Measurements from ENCODE around the gene FOCAD. TPM values are rescaled to one million over a fixed set of nuclear protein-coding genes. Genes with fewer than 3 reads are reported as not detected.

The FOCAD gene
- total RNA-seq, 1 experiment from 2014 or later, result 34.9 TPM

DNA sequence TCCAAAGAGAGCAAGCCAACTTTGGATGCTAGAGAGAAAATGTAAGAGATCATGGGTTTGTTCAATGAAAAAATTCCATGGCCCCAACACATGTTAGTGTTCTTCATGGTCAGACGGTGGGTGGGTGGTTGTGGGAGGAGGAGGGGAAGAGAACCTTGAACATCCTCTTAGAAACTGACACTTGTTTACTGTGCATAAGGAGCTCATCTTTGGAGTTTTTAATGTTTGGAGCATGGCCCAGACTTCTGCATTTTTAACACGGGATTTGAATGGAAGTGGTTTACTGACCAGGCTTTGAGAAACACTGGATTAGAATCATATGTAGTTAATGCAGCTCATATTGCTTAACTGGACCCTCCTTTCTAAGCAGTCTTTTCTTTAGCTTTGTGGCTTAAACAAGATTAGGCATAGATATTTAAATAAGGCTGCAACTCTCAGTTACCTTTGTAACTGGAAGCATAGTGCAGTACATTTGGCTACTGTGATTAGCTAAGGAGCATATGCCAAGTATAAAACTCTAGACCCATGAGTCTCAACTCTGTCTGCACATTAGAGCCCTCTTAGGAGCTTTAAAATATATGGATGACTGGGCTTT is 60.1 kb downstream of the FOCAD start:
- Histone ChIP-seq H4K20me1 (ENCODE audit: insufficient read depth, low read depth, low read length) (no peaks in the 10 kb centered on the region), H3K9me2 (replicated peaks; ENCODE audit: insufficient read depth, low read length) (no peaks in the 10 kb centered on the region), H3K4me3 (ENCODE audit: low read length) (no peak overlapping the region), H3K27me3 (ENCODE audit: low read length) (no peaks in the 10 kb centered on the region), H2AFZ (ENCODE audit: low read length) (no peak overlapping the region), H3K27ac (ENCODE audit: low read length) (no peak overlapping the region), H3K36me3 (ENCODE audit: insufficient read depth, low read length) (no peaks in the 10 kb centered on the region), H3K9me3 (ENCODE audit: low read length) (no peaks in the 10 kb centered on the region), H3K4me2 (ENCODE audit: low read depth, low read length, poor library complexity, severe bottlenecking) (no peak overlapping the region), H3K4me1 (ENCODE audit: low read length) (no peaks in the 10 kb centered on the region), H3K9ac (ENCODE audit: low read length) (no peak overlapping the region), H3K79me2 (ENCODE audit: low read length) (no peaks in the 10 kb centered on the region)
- no peak for DNase-seq

DNA sequence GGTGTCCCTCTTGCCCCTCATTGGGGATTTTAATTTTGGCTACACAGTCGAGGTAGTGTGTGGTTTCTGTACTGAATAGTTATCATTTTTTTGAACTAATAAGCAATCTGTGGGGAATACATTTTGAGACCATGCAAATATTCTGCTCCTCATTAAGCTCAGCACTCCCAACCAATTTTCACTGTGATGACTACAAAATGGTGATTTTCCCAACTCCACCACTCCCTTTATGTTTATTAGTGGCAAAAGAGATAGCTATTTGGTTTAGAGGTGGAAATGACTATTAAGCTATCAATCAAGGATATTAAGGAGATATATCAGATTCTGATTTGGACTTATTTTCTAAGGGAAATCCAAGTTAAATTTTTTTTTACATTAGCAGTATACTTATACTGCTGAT is 62.9 kb downstream of the FOCAD start:
- H3K9me2 ChIP-seq (replicated peaks; ENCODE audit: insufficient read depth, low read length), result no peaks in the 10 kb centered on the region
- no peaks in the 10 kb centered on the region for H3K36me3 ChIP-seq (ENCODE audit: insufficient read depth, low read length)
- no peak overlapping the region for H3K27ac ChIP-seq (ENCODE audit: low read length)
- no peaks in the 10 kb centered on the region for H3K27me3 ChIP-seq (ENCODE audit: low read length)
- no peaks in the 10 kb centered on the region for H4K20me1 ChIP-seq (ENCODE audit: insufficient read depth, low read depth, low read length)
- DNase-seq, result no peak
- no peak overlapping the region for H3K4me3 ChIP-seq (ENCODE audit: low read length)
- H2AFZ ChIP-seq (ENCODE audit: low read length), result no peak overlapping the region
- no peak overlapping the region for H3K9ac ChIP-seq (ENCODE audit: low read length)
- H3K79me2 ChIP-seq (ENCODE audit: low read length), result no peaks in the 10 kb centered on the region
- H3K9me3 ChIP-seq (ENCODE audit: low read length), result no peaks in the 10 kb centered on the region
- H3K4me1 ChIP-seq (ENCODE audit: low read length), result peaks cover 4% of the 10 kb centered on the region; the same call in 1 of the 2 replicates
- no peak overlapping the region for H3K4me2 ChIP-seq (ENCODE audit: low read depth, low read length, poor library complexity, severe bottlenecking)

- Histone ChIP-seq H3K79me2 (ENCODE audit: low read length) (no peaks in the 10 kb centered on the region), H3K9me2 (replicated peaks; ENCODE audit: insufficient read depth, low read length) (no peaks in the 10 kb centered on the region), H3K36me3 (ENCODE audit: insufficient read depth, low read length) (no peaks in the 10 kb centered on the region), H3K4me1 (ENCODE audit: low read length) (peaks cover 4% of the 10 kb centered on the region; the same call in 1 of the 2 replicates), H2AFZ (ENCODE audit: low read length) (no peak overlapping the region), H3K4me3 (ENCODE audit: low read length) (no peak overlapping the region), H3K27me3 (ENCODE audit: low read length) (no peaks in the 10 kb centered on the region), H3K9ac (ENCODE audit: low read length) (no peak overlapping the region), H4K20me1 (ENCODE audit: insufficient read depth, low read depth, low read length) (no peaks in the 10 kb centered on the region), H3K4me2 (ENCODE audit: low read depth, low read length, poor library complexity, severe bottlenecking) (no peak overlapping the region), H3K9me3 (ENCODE audit: low read length) (no peaks in the 10 kb centered on the region), H3K27ac (ENCODE audit: low read length) (no peak overlapping the region)
- no peak for DNase-seq
Measured at GRCh38 chr9:20749496-20750198, 65.6 kb downstream of the FOCAD start.

GRCh38 chr9:20753761-20754160 is 69.7 kb downstream of the FOCAD start:
- no peaks in the 10 kb centered on the region for H3K36me3 ChIP-seq (ENCODE audit: insufficient read depth, low read length)
- peaks cover 4% of the 10 kb centered on the region; the same call in 1 of the 2 replicates for H3K4me1 ChIP-seq (ENCODE audit: low read length)
- no peaks in the 10 kb centered on the region for H3K79me2 ChIP-seq (ENCODE audit: low read length)
- H2AFZ ChIP-seq (ENCODE audit: low read length), result no peak overlapping the region
- H3K9ac ChIP-seq (ENCODE audit: low read length), result no peak overlapping the region
- H3K27me3 ChIP-seq (ENCODE audit: low read length), result no peaks in the 10 kb centered on the region
- H3K9me3 ChIP-seq (ENCODE audit: low read length), result no peaks in the 10 kb centered on the region
- no peaks in the 10 kb centered on the region for H3K9me2 ChIP-seq (replicated peaks; ENCODE audit: insufficient read depth, low read length)
- DNase-seq, result no peak
- H3K4me2 ChIP-seq (ENCODE audit: low read depth, low read length, poor library complexity, severe bottlenecking), result no peak overlapping the region
- no peak overlapping the region for H3K4me3 ChIP-seq (ENCODE audit: low read length)
- no peaks in the 10 kb centered on the region for H4K20me1 ChIP-seq (ENCODE audit: insufficient read depth, low read depth, low read length)
- H3K27ac ChIP-seq (ENCODE audit: low read length), result no peak overlapping the region

GRCh38 chr9:20754556-20754955 is 70.5 kb downstream of the FOCAD start:
- no peaks in the 10 kb centered on the region for H3K79me2 ChIP-seq (ENCODE audit: low read length)
- no peaks in the 10 kb centered on the region for H3K9me2 ChIP-seq (replicated peaks; ENCODE audit: insufficient read depth, low read length)
- no peaks in the 10 kb centered on the region for H3K9me3 ChIP-seq (ENCODE audit: low read length)
- H3K4me3 ChIP-seq (ENCODE audit: low read length), result no peak overlapping the region
- H2AFZ ChIP-seq (ENCODE audit: low read length), result no peak overlapping the region
- H3K4me2 ChIP-seq (ENCODE audit: low read depth, low read length, poor library complexity, severe bottlenecking), result no peak overlapping the region
- no peaks in the 10 kb centered on the region for H3K27me3 ChIP-seq (ENCODE audit: low read length)
- H3K4me1 ChIP-seq (ENCODE audit: low read length), result peaks cover 4% of the 10 kb centered on the region; the same call in 1 of the 2 replicates
- H4K20me1 ChIP-seq (ENCODE audit: insufficient read depth, low read depth, low read length), result no peaks in the 10 kb centered on the region
- H3K9ac ChIP-seq (ENCODE audit: low read length), result no peak overlapping the region
- H3K36me3 ChIP-seq (ENCODE audit: insufficient read depth, low read length), result no peaks in the 10 kb centered on the region
- no peak overlapping the region for H3K27ac ChIP-seq (ENCODE audit: low read length)
- DNase-seq, result no peak

- no peaks in the 10 kb centered on the region for H3K9me3 ChIP-seq (ENCODE audit: low read length)
- H3K36me3 ChIP-seq (ENCODE audit: insufficient read depth, low read length), result no peaks in the 10 kb centered on the region
- DNase-seq, result no peak
- H3K27ac ChIP-seq (ENCODE audit: low read length), result no peak overlapping the region
- H3K9ac ChIP-seq (ENCODE audit: low read length), result no peak overlapping the region
- no peaks in the 10 kb centered on the region for H3K27me3 ChIP-seq (ENCODE audit: low read length)
- H3K4me3 ChIP-seq (ENCODE audit: low read length), result no peak overlapping the region
- no peak overlapping the region for H2AFZ ChIP-seq (ENCODE audit: low read length)
- no peaks in the 10 kb centered on the region for H3K9me2 ChIP-seq (replicated peaks; ENCODE audit: insufficient read depth, low read length)
- no peaks in the 10 kb centered on the region for H4K20me1 ChIP-seq (ENCODE audit: insufficient read depth, low read depth, low read length)
- no peaks in the 10 kb centered on the region; the same call in 1 of the 2 replicates for H3K4me1 ChIP-seq (ENCODE audit: low read length)
- no peak overlapping the region for H3K4me2 ChIP-seq (ENCODE audit: low read depth, low read length, poor library complexity, severe bottlenecking)
- no peaks in the 10 kb centered on the region for H3K79me2 ChIP-seq (ENCODE audit: low read length)
Measured at GRCh38 chr9:20760246-20760891, 76.3 kb downstream of the FOCAD start.

- no peak overlapping the region for H3K9ac ChIP-seq (ENCODE audit: low read length)
- H3K36me3 ChIP-seq (ENCODE audit: insufficient read depth, low read length), result no peaks in the 10 kb centered on the region
- no peaks in the 10 kb centered on the region for H3K4me1 ChIP-seq (ENCODE audit: low read length)
- no peaks in the 10 kb centered on the region for H3K9me3 ChIP-seq (ENCODE audit: low read length)
- H3K27ac ChIP-seq (ENCODE audit: low read length), result no peak overlapping the region
- no peaks in the 10 kb centered on the region for H3K27me3 ChIP-seq (ENCODE audit: low read length)
- no peaks in the 10 kb centered on the region for H3K9me2 ChIP-seq (replicated peaks; ENCODE audit: insufficient read depth, low read length)
- no peak overlapping the region for H2AFZ ChIP-seq (ENCODE audit: low read length)
- no peaks in the 10 kb centered on the region for H3K79me2 ChIP-seq (ENCODE audit: low read length)
- no peak overlapping the region for H3K4me3 ChIP-seq (ENCODE audit: low read length)
- no peaks in the 10 kb centered on the region for H4K20me1 ChIP-seq (ENCODE audit: insufficient read depth, low read depth, low read length)
- no peak overlapping the region for H3K4me2 ChIP-seq (ENCODE audit: low read depth, low read length, poor library complexity, severe bottlenecking)
- DNase-seq, result no peak
Measured at GRCh38 chr9:20770947-20771346, 86.9 kb downstream of the FOCAD start.

GRCh38 chr9:20771729-20772128 is 87.7 kb downstream of the FOCAD start:
- H3K27me3 ChIP-seq (ENCODE audit: low read length), result no peaks in the 10 kb centered on the region
- H3K36me3 ChIP-seq (ENCODE audit: insufficient read depth, low read length), result no peaks in the 10 kb centered on the region
- no peak overlapping the region for H3K4me2 ChIP-seq (ENCODE audit: low read depth, low read length, poor library complexity, severe bottlenecking)
- H3K9ac ChIP-seq (ENCODE audit: low read length), result no peak overlapping the region
- H3K4me3 ChIP-seq (ENCODE audit: low read length), result no peak overlapping the region
- no peaks in the 10 kb centered on the region for H4K20me1 ChIP-seq (ENCODE audit: insufficient read depth, low read depth, low read length)
- no peak for DNase-seq
- no peaks in the 10 kb centered on the region for H3K9me2 ChIP-seq (replicated peaks; ENCODE audit: insufficient read depth, low read length)
- H2AFZ ChIP-seq (ENCODE audit: low read length), result no peak overlapping the region
- no peaks in the 10 kb centered on the region for H3K79me2 ChIP-seq (ENCODE audit: low read length)
- no peaks in the 10 kb centered on the region for H3K4me1 ChIP-seq (ENCODE audit: low read length)
- H3K9me3 ChIP-seq (ENCODE audit: low read length), result no peaks in the 10 kb centered on the region
- no peak overlapping the region for H3K27ac ChIP-seq (ENCODE audit: low read length)
